HCT116 (cell line): ENCODE data around the gene FBXL16.

Source experiments
- CEBPB ChIP-seq: IDR thresholded peaks from 2 replicates; pipeline ENCODE4 v1.6.1; 2012; ENCODE audit warnings: low read depth
- CTCF ChIP-seq, 3 experiments: fragments of 200-600 bp in 1 of 3; sonication (generic) in 1 of 3; IDR thresholded peaks in 2 of 3; conservative IDR thresholded peaks in 1 of 3; 2 replicates each; pipeline ENCODE4 v1.5.1; 2012 to 2017; ENCODE audit warnings: low read depth in 2 of 3, low read length in 2 of 3, antibody characterized with exemption in 1 of 3, borderline replicate concordance in 1 of 3, control low read depth in 1 of 3, mild to moderate bottlenecking in 1 of 3, mixed read lengths in 1 of 3, mixed run types in 1 of 3, moderate library complexity in 1 of 3; ENCODE audit not compliant: insufficient read depth in 1 of 3
- ELF1 ChIP-seq: IDR thresholded peaks from 2 replicates; pipeline ENCODE4 v1.6.1; 2012; ENCODE audit warnings: low read depth, borderline replicate concordance
- EZH2 ChIP-seq: fragments of 200-600 bp; sonication (generic); IDR thresholded peaks from 2 replicates; pipeline ENCODE4 v1.6.1; 2017; ENCODE audit warnings: antibody characterized with exemption, mixed run types
- EZH2phosphoT487 ChIP-seq: fragments of 200-600 bp; IDR thresholded peaks from 2 replicates; pipeline ENCODE4 v1.6.1; 2018; ENCODE audit warnings: antibody characterized with exemption, borderline replicate concordance
- POLR2A ChIP-seq: IDR thresholded peaks from 2 replicates; pipeline ENCODE4 v1.7.0; 2011; ENCODE audit warnings: borderline replicate concordance; ENCODE audit not compliant: insufficient read depth, insufficient read length; ENCODE audit errors: extremely low read depth
- POLR2AphosphoS5 ChIP-seq: IDR thresholded peaks from 2 replicates; pipeline ENCODE4 v1.6.1; 2011; ENCODE audit warnings: mild to moderate bottlenecking, low read depth, low read length, moderate library complexity
- SIN3A ChIP-seq: IDR thresholded peaks from 2 replicates; pipeline ENCODE4 v1.6.1; 2012; ENCODE audit warnings: low read depth
- SRF ChIP-seq: IDR thresholded peaks from 2 replicates; pipeline ENCODE4 v1.6.1; 2012; ENCODE audit warnings: low read depth
- TCF7L2 ChIP-seq: IDR thresholded peaks from 2 replicates; pipeline ENCODE4 v1.7.0; 2011; ENCODE audit warnings: borderline replicate concordance, inconsistent platforms; ENCODE audit not compliant: insufficient read depth, insufficient read length; ENCODE audit errors: extremely low read depth
- ZBTB33 ChIP-seq: IDR thresholded peaks from 2 replicates; pipeline ENCODE4 v1.6.1; 2011; ENCODE audit warnings: mild to moderate bottlenecking, low read length, moderate library complexity; ENCODE audit not compliant: insufficient replicate concordance; ENCODE audit errors: extremely low read depth
- ZNF274 ChIP-seq: fragments of 200-500 bp; sonication (Bioruptor generic); IDR thresholded peaks from 2 replicates; pipeline ENCODE4 v1.6.1; 2014; ENCODE audit warnings: mild to moderate bottlenecking, low read depth, low read length, inconsistent platforms
- TF ChIP-seq, protein P1 (sequence below): IDR thresholded peaks from 2 replicates; pipeline ENCODE4 v1.6.1; 2012; ENCODE audit warnings: low read depth

GRCh38 chr16:717450-718245, 12.0 kb upstream of the FBXL16 start:
- TF ChIP-seq CEBPB (no peak), ZNF274 (no peak), POLR2A (no peak), EZH2 (no peak), EZH2phosphoT487 (no peak), POLR2AphosphoS5 (no peak), CTCF (IDR thresholded peaks at IDR 0.05 in 2 of 3, conservative IDR thresholded peaks at IDR 0.05 in 1 of 3; ENCODE audit: borderline replicate concordance in 1 of 3, insufficient read depth in 1 of 3, low read depth in 2 of 3, low read length in 2 of 3) (no peak), ELF1 (no peak), SIN3A (no peak), SRF (no peak), TCF7L2 (no peak), ZBTB33 (no peak)
- TF ChIP-seq, protein P1, sequence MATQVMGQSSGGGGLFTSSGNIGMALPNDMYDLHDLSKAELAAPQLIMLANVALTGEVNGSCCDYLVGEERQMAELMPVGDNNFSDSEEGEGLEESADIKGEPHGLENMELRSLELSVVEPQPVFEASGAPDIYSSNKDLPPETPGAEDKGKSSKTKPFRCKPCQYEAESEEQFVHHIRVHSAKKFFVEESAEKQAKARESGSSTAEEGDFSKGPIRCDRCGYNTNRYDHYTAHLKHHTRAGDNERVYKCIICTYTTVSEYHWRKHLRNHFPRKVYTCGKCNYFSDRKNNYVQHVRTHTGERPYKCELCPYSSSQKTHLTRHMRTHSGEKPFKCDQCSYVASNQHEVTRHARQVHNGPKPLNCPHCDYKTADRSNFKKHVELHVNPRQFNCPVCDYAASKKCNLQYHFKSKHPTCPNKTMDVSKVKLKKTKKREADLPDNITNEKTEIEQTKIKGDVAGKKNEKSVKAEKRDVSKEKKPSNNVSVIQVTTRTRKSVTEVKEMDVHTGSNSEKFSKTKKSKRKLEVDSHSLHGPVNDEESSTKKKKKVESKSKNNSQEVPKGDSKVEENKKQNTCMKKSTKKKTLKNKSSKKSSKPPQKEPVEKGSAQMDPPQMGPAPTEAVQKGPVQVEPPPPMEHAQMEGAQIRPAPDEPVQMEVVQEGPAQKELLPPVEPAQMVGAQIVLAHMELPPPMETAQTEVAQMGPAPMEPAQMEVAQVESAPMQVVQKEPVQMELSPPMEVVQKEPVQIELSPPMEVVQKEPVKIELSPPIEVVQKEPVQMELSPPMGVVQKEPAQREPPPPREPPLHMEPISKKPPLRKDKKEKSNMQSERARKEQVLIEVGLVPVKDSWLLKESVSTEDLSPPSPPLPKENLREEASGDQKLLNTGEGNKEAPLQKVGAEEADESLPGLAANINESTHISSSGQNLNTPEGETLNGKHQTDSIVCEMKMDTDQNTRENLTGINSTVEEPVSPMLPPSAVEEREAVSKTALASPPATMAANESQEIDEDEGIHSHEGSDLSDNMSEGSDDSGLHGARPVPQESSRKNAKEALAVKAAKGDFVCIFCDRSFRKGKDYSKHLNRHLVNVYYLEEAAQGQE, result no peak
